Stimulated activated CD8-positive, alpha-beta memory T cell treated with anti-CD3 and anti-CD28 coated beads, Interleukin-15, amount 100 ng/mL, for 1 hour (primary cell): ENCODE data around the gene CAP2.
"Not testable (repeated sequence)": the region's sequence is repeated elsewhere in the genome, so short reads cannot be mapped to it uniquely, and the experiment has no call there.

Source experiments
- DNase-seq: peaks from one replicate; pipeline ENCODE4 v3.0.0-alpha.2; 2020; ENCODE audit warnings: low read depth

The CAP2 gene

DNA sequence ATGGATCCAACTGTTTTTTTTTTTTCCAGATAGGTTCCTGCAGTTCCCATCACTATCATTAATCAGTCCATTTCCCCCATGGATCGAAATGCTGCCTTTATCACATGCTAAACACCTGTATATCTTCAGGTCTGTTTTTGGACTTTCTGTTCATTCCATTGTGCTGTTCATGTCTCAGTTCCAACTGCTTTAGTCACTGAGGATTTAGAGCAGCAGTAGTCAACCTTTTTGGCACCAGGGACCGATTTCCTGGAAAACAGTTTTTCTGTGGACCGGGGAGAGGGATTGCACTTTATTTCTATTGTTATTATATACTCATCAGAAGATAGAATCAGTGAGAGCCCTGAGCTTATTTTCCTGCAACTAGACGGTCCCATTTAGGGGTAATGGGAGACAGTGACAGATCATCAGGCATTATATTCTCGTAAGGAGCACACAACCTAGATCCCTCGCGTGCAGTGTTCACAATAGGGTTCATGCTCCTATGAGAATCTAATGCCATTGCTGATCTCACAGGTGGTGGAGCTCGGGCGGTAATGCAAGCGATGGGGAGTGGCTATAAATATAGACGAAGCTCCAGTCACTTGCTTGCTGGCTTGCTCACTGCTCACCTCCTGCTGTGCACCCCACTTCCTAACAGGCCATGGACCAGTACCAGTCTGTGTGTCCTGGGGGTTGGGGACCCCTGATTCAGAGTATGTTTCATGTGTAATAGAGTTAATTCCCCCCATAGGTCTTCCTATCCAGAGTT, 46.0 kb downstream of the CAP2 start:
- no peak for DNase-seq

DNA sequence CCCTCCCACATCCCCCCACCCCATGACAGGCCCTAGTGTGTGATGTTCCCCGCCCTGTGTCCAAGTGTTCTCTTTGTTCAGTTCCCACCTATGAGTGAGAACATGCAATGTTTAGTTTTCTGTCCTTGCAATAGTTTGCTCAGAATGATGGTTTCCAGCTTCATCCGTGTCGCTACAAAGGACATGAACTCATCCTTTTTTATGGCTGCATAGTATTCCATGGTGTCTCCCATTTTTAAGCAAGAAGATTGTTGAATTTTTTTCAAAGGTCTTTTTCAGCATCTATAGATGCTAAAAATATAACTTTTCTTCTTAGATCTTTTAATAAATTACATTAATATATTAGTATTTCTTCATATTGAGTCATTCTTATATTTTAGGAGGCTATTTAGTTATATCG, 47.4 kb downstream of the CAP2 start:
- DNase-seq: not testable (repeated sequence)

DNA sequence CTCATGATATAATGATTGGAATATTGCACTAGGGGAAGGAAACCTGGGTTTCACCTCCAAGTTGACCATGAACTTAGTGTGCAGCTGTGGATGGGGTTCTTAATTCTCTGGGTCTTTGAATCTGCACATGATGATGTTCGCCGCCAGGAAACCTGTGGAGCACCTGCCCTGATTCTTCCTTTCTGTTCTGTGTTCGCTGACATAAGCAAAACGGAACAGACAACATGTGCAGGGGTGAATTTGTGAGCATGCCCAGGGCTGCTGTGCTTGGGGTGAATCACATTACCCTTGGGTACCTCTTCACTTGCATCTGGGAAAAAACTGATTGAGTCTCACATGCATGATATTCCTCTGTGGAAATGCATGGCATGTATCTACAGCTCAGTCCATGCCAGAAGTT, 48.8 kb downstream of the CAP2 start:
- no peak for DNase-seq

DNA sequence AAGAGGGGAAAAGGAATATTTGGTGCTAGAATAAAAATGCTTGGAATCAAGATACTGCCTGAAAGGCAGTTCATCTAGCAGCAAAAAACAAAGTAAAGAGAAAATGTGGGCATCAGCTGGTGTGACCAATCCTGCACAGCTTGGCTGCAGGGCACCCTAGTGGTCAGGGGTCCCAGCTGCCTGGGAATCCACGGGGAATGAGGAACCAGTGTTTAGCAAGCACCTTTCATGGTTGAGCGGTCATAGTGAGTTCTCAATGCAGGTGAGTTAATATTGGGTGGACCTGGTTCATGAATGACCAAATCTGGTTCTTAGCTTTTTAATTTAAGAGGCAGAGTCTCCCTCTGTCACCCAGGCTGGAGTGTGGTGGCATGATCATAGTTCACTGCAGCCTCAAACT, 53.3 kb downstream of the CAP2 start:
- no peak for DNase-seq

DNA sequence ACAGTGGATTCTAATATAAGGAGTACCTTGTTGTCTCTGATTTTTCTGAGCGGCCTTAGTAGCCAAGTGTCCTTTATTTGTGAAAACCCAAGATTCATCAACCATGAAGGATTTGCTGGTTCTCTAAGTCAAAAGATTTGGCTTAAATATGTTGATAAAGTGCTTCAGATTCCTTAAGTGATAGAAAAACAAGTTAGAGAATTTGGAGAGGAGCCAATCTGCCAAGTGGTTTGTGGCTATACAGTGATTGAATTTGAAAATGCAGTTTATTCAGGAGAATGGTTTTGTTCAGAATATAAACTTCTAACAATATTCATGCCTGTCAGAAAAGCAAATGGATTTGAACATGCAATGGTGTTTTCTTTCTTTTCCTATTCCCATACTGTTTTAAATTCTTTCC, 54.8 kb downstream of the CAP2 start:
- DNase-seq: no peak

DNA sequence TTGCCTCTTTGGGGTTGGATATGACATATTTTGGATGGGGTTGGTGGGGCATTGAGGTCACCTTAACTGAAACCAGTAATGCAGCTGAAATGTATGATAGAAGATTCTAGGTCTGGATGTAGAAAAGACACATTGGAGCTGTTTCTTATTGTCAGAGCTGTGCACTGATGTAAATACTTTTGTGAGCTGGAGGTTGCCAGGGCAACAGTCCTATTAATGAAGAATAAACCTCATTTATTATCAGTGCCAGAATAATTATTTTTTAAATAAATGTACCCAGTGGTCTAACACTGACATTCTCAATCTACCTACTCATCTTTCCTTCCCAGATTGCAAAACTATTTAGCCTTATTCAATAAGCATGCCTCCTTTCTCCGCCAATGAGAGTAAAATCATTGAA, 57.0 kb downstream of the CAP2 start:
- DNase-seq: no peak

DNA sequence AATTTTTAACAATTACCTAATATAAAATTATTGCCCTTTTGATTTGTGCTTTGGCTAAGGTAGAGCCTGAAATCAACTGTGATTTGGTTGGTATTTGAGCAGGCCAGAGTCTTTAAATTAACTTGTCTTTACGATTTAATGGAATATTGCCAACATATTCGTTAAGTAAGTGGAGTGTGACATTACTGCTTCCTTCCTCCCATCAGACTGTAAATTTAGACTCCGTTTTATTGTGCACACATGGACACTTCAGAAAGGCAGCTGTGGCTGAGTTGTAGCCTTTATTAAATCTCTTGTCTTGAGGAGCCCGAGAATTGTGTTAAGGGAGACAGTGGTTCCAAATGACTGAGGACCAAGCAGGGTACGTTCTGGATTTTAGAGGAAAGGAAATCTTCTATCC, 57.4 kb downstream of the CAP2 start:
- DNase-seq: no peak

DNA sequence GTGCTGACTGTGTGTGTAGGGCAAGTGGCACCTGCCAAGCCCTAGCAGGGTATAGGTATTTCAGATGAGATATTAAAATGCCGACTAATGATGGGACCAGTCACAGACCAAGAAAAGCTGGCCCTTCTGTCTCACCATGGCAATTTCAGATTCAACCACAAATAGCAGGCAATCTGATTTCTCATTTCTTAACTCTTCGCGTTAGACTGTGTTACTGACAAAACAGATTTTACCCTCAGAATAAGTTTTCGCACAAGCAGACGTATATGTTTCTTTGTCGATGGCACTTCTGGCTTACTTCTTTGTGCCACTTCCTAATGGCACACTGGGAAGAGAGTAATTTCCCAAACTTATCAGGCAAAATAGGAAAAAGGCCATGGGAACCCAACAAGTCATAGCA, 58.7 kb downstream of the CAP2 start:
- DNase-seq: no peak

DNA sequence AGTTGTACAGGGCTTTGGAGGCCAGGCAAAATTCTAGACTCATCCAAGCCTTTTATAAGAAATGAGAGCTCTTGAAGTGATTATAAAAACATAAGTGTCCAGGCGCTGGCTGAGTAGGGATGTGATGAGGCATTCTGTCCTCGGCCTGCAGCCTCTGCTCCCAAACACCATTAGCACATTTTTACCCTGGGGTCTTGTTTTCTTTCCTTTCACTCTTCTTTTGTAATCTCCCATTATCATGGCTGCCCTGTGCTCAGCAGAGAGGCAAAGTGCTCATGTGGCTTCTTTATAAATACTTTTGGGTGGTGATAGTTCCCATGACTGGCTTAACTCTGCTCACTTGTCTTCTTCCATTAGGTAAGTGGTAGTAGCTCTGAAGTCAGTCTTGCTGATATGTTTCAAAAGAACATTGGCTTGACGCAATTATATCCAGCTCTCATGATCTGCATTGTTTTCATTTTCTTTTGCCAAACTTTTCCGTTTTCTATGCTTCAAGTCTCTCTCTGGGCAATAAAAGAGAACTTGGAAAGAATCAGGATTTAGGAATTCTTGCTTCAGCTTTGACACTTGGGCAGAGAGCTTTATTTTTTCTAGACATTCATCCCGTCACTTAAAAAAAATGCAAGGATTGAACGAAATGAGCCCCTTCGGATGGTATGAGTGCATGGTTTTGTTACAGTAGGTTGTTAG, 61.1 kb downstream of the CAP2 start:
- no peak for DNase-seq

DNA sequence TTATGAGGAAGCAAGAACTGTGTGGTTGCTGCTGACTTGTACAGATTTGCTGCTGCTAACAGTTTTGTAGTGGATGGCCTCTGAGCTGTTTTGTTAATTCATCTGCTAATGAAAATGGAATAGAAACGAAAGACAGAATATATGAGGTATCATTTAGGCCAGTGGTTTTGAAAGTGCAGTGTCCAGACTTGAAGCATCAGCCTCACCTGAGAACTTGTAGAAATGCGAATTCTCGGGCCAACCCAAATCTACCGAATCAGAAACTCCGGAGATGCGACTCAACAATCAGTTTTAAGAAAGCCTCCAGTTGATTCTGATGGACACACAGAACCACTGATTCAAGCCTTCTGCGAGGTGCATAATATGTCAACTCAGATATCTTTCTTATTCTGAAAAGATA, 62.5 kb downstream of the CAP2 start:
- no peak for DNase-seq

DNA sequence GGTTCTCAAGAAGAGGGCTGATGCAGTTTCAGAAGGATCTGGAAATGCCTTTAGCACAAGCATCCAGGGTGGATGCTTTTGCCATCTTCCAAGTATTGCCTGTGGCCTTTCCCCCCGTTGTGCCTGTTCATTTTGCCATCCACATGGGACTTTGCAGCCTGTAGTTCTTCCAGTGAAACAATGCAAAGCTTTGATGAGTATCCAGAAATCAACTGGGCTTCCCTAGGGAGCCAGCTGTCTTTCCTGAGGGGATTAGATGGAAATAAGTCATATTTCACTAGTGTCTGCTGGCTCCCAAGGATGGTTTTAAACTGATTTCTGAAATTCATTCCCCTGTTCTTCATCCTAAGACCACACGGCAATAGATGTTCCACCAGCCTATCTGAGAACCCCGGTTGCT, 63.3 kb downstream of the CAP2 start:
- no peak for DNase-seq

DNA sequence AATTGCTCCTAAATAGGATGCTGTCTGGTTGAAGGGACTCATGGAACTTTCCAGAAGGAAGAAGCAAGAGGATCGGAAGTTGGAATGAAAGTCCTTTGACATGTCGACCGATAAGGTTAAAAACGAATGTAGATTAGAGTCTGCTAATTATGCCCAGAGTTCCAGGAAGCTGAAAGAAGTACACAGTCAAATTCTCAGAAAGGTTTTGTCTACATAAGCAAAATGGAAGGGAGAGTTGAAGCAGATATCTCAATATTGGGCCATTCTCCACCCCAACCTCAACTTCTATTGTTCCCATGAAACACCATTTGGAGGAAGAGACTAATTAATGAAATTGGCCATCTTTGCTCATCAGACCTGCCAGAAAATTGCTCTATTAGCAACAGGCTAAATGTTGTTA, 64.0 kb downstream of the CAP2 start:
- no peak for DNase-seq

DNA sequence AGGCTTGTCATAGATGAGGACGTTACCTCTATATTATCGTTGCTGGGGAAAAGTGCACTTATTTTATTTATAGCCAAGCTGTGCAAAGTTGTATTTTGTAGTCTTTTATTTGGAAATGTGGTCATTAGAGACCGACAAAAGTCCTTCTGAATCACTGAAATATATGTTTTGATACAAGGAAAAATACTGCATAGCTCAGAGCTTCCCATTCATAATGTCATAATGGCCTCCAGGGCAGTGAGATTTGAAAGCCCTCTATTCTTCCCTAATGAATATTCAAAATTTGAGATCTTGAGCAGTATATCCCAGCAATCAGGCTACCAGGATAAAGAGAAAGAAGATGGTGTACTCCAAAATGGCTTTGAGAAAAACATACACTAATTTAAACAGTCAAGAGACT, 64.6 kb downstream of the CAP2 start:
- DNase-seq: no peak

DNA sequence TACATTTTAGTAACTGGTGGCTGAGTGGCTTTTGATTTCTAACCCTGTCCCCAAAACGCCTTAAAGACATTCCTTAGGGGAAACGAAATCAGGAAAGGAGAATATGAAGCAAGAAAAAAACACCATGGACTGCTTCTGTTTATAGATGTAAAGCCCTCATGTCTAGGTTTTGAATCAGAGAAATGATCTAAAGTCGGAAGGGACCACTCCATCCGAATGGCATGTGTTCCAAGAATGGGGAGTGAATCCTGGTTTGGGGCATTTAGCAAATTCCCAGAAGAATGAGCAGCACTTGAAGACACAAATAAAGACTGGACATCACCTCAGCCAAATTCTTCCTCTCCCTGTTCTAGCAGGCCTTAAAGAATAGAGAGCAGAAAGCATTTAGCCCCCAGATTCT, 65.6 kb downstream of the CAP2 start:
- no peak for DNase-seq

DNA sequence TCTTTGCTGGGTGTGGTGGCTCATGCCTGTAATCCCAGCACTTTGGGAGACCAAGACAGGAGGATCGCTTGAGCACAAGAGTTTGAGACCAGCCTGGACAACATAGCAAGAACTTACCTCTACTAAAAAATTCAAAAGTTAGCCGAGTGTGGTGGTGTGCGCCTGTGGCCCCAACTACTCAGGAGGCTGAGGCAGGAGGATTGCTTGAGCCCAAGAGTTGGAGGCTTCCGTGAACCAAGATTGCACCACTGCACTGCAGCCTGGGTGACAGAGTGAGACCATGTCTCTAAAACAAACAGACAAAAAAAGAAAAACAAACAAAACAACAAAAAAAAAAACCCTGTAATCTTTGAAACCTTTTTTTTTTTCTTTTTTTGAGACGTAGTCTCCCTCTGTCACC, 67.5 kb downstream of the CAP2 start:
- DNase-seq: no peak

DNA sequence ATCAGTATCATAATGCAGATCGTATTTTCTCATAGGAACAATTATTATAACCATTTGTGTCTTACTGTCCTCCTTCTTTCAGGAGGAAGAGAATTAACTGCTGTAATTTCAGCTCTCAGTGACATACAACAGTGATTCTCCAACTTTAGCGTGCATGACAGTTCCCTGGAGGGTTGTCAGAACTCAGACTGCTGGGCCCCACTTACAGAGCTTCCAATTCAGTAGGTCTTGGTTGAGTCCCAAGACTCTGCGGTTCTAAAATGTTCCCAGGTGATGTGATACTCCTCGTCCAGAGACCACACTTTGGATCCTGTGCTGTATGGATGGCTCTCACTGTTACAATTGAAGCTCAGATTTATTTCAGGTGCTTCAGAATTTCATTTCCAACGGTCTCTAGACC, 72.8 kb downstream of the CAP2 start:
- no peak for DNase-seq

DNA sequence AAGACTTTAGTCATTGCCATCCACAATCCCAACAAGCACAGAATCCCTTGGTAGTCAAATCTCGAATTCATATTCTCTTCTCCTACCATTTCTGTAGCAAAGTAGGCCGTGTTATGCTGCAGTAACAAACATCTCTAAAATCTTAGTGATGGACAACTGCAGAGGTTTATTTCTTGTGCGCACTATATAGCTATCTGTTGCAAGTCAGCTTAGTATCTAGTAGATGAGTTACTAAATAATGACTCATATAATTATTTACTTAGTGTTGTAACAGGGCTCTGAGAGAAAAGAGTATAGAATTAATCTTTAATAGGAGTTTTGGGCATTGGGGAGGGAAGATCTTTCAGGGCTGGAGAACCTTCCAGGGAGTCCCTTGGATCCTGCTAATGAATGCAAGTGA, 73.3 kb downstream of the CAP2 start:
- no peak for DNase-seq

DNA sequence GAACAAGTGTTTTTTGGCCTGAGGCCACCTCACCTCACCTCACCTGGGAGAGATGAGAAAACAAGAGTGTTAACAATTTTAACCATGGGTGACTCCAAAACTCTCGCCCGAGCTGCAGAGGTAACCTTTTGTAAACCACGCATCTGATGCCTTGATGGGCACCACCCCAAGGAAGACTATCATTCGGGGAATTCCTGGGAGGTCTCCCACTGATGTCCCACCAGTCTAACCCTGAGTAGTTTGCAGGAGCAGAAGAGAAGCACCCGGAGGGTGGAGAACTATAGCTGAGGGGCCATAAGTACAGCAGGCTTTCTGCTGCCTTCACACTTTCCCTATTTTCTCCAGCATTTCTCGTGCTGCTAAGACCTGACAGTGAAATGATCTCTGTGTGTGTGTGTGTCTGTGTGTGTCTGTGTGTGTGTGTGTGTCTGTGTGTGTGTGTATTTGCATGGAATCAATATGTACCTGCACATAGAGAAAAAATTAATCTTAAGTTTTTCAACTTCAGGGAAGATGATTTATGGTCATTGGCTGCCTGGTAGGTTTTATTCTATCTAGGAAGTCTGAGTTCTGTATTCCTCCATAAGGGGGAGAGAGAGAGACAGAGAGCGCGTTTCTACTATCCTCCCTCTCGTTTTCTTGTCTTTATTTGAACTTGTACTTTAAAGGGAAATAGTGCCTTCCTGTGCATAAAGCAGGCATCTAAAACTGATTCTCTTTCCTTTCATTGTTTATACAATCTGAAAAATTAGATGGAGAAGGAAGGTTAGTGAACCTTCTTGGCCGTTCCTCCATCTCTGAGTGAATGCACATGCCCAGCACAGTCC, 75.8 kb downstream of the CAP2 start:
- DNase-seq: no peak

DNA sequence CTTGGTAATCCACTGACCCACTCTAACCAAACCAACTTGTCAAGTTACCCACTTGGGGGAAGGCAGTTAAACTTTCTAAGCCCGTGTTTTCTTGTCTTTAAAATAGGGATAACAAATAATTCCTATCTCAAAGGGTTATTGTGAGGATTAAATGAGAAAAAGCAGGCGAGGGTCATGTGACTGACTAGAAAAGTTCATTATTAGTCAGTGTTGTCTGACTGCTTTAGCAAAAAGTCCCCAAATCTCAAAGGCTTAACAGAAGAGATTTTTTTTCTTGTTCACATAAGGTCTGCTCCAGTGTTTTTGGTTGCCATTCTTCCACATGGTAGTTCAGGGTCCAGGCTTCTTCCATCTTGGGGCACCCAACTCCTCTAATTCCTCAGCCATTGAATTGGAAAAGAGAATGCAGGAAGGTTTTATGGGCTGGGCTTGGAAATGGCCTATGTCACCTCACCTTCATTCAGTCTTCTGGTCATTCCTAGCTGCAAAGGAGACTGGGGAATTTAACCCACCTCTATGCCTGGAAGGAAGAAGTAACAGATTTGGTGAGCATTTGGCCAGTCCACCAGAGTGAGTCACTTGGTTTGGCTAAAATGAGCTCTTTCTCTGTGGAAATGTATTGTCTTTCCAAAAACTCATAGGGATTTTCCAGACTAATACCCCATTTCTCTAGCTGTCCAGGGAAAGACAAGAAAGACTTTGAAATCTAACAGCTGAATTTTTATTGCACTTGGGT, 77.0 kb downstream of the CAP2 start:
- DNase-seq: no peak

DNA sequence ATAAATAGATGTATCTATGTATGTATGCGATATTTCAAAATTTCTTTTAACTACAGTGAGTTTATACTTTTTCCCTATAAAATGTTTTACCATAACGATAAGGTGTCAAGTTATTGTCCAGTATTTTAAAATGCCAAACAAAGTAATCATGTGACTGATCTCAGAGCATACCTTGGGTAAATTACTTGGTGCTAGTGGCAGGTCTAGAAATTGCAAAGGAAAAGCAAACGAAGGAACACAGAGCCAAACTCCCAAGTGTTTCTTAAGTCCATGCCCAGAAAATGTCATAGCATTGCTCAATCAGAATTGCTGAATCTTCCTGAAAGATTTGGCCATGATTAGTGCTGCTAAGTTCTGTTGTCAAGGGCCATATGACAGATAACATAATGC, 77.5 kb downstream of the CAP2 start:
- DNase-seq: no peak

DNA sequence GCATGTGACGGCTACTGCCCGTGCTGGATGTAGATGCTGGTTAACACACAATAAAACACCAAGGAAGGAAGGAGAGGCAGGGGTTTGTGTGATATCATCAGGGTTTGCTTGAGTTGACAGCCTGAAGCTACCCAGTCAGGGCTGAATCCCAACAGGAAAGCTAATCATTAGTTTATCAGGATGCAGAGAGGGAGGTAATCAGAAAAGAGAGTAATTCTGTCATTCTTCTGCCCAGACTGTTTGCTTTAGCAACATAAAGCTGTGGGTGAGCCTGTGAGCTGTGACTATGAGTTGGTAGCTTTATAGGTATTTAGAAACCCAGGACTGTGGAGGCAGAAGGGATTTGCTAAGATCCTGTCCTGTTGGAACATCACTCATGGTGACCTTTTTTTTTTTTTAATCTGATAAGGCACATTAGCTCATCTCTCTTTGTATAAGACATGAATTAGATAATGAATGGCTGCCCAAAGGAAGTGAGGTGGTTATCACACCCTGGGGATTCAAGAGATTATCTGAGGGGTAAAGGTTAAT, 79.3 kb downstream of the CAP2 start:
- no peak for DNase-seq

DNA sequence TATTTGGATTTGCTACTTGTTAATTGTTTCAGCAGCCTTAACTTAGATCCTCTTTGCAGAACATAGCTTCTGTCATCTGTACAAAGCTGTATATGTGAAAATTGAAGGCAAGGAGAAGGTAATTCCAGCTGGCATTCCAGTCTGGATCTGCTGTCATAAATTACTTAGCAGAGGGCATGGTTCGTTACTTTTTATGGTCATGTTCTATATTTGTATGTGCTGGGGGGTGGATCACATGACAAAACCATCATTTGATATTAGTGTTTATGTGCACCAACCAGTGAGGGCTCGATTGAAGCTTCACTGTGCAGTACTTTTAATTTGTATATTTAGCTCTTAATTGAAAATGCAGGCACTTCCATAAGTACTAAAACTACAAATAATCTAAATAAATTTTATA, 80.2 kb downstream of the CAP2 start:
- no peak for DNase-seq
